Karpas-422 (cell line): ENCODE measurements around the gene BCL2L1. TPM values are rescaled to one million over a fixed set of nuclear protein-coding genes. Genes with fewer than 3 reads are reported as not detected.
A peak's percentile ranks its signal among the peaks of the same experiment; 100 is the strongest.

Source experiments
- DNase-seq: peaks from one replicate; pipeline ENCODE4 v3.0.0-alpha.2; 2015
- H2AFZ ChIP-seq: fragments of 200-600 bp; sonication (generic); 2 replicates; pipeline ENCODE4 v1.6.1; 2014; ENCODE audit warnings: antibody characterized with exemption, low read length, mixed read lengths
- H3K27ac ChIP-seq: fragments of 200-600 bp; sonication (generic); 2 replicates; pipeline ENCODE4 v1.5.1; 2014; ENCODE audit warnings: mild to moderate bottlenecking, low read length, moderate library complexity
- H3K27me3 ChIP-seq: fragments of 200-600 bp; sonication (generic); 2 replicates; pipeline ENCODE4 v1.6.1; 2014; ENCODE audit warnings: low read length, mixed read lengths
- H3K36me3 ChIP-seq: fragments of 200-600 bp; sonication (generic); 2 replicates; pipeline ENCODE4 v1.6.1; 2014; ENCODE audit warnings: low read length, mixed read lengths; ENCODE audit not compliant: insufficient read depth
- H3K4me1 ChIP-seq: fragments of 200-600 bp; sonication (generic); 2 replicates; pipeline ENCODE4 v1.6.1; 2014; ENCODE audit warnings: mild to moderate bottlenecking, low read length, mixed read lengths
- H3K4me2 ChIP-seq: fragments of 200-600 bp; sonication (generic); 2 replicates; pipeline ENCODE4 v1.6.1; 2014; ENCODE audit warnings: low read length, low read depth, mild to moderate bottlenecking; ENCODE audit not compliant: poor library complexity, severe bottlenecking
- H3K4me3 ChIP-seq: fragments of 200-600 bp; sonication (generic); 2 replicates; pipeline ENCODE4 v1.5.1; 2014; ENCODE audit warnings: mild to moderate bottlenecking, antibody characterized with exemption, low read length, mixed read lengths
- H3K79me2 ChIP-seq: fragments of 200-600 bp; sonication (generic); 2 replicates; pipeline ENCODE4 v1.6.1; 2014; ENCODE audit warnings: mild to moderate bottlenecking, low read length, mixed read lengths
- H3K9ac ChIP-seq: fragments of 200-600 bp; sonication (generic); 2 replicates; pipeline ENCODE4 v1.6.0; 2014; ENCODE audit warnings: low read length
- H3K9me2 ChIP-seq: fragments of 200-600 bp; sonication (generic), shearing (Covaris generic); replicated peaks from 2 replicates; pipeline ENCODE4 v1.6.0; 2014; ENCODE audit warnings: mild to moderate bottlenecking, low read length, moderate library complexity; ENCODE audit not compliant: insufficient read depth
- H3K9me3 ChIP-seq: fragments of 300-700, 200-600 bp; sonication (generic); 2 replicates; pipeline ENCODE4 v1.6.1; 2014; ENCODE audit warnings: low read length, mixed read lengths
- H4K20me1 ChIP-seq: fragments of 200-600 bp; sonication (generic); 2 replicates; pipeline ENCODE4 v1.6.1; 2014; ENCODE audit warnings: mild to moderate bottlenecking, antibody characterized with exemption, low read length, low read depth; ENCODE audit not compliant: insufficient read depth
- total RNA-seq: library from RNA; depleted of rRNA; stranded (reverse); fragments of >200 nt; shearing (Covaris generic); gene quantifications from 2 replicates; pipeline ENCODE4 v1.2.3, GENCODE V29; 2014; ENCODE audit warnings: low replicate concordance

Gene BCL2L1
- total RNA-seq, 1 experiment from 2014 or later, result 41.0 TPM

DNA sequence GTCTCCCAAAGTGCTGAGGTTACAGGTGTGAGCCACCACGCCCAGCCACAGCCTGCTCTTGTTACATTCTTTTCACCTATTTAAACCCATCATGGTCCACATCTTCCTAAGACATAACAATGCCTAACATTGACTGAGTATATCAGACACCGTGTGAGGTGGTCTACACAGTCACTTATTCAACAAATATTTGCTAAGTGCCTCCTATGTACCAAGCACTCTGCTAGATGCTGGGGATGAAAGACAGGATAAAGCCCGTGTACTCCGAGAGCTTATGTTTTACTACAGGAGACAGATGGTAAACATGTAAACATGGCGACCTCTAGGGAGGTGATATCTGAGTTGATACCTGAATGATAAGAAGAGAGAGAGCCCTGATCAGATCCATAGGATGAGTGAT lies 12.7 kb downstream of the BCL2L1 start:
- no peak for DNase-seq
- Histone ChIP-seq H3K79me2 (peaks cover 93% of the 10 kb centered on the region), H3K4me3 (no peak overlapping the region), H3K27ac (no peak overlapping the region), H3K9ac (no peak overlapping the region), H3K9me2 (no peaks in the 10 kb centered on the region), H2AFZ (no peak overlapping the region), H3K9me3 (no peaks in the 10 kb centered on the region), H3K4me1 (peaks cover 43% of the 10 kb centered on the region), H3K27me3 (no peaks in the 10 kb centered on the region), H4K20me1 (no peaks in the 10 kb centered on the region), H3K36me3 (peaks cover 25% of the 10 kb centered on the region; the same call in 1 of the 2 replicates), H3K4me2 (no peak overlapping the region)

DNA sequence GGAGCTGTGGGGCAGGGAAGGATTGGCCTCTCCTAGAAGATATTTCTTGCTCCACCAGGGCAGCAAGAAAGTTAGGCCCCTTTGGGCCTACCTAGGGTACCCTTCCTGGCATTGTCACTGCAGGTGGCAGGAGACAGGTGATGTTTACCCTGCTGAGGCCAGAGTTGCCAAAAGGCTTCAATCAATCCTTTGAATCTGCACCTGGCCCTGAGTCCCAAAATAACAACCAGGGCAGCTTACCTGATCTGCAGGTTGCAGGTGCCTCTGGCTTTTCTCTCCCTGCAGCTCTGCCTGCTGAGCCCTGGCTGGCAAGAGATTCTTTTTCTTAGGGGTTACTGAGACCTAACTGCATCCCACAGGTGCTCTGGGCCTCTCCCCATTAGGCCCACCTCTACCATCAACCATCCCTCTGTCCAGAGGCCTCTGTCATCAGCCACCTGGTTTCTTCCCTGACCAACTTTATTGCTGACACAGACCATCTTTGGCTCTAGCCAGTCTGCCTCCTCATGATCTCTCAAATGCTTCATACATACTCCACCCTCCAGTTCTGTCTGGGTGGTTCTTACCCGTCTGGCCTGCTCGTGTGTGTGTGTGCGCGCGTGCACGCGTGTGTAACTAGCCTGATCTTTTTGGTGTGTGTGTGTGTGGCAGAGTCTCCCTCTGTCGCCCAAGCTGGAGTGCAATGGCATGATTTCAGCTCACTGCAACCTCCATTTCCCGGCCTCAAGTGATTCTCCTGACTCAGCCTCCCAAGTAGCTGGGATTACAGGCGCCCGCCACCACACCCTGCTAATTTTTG lies 13.7 kb downstream of the BCL2L1 start:
- Histone ChIP-seq H3K27ac (peak overlapping the region; percentile 12; the same call in 1 of the 2 replicates), H3K9ac (no peak overlapping the region), H3K9me2 (no peaks in the 10 kb centered on the region), H2AFZ (no peak overlapping the region), H3K9me3 (no peaks in the 10 kb centered on the region), H3K4me2 (no peak overlapping the region), H3K4me3 (no peak overlapping the region), H4K20me1 (no peaks in the 10 kb centered on the region), H3K36me3 (peaks cover 27% of the 10 kb centered on the region; the same call in 1 of the 2 replicates), H3K79me2 (peaks cover 93% of the 10 kb centered on the region), H3K4me1 (peaks cover 40% of the 10 kb centered on the region), H3K27me3 (no peaks in the 10 kb centered on the region)
- no peak for DNase-seq

GRCh38 chr20:31707994-31708735 lies 14.5 kb downstream of the BCL2L1 start:
- Histone ChIP-seq H3K4me1 (peaks cover 37% of the 10 kb centered on the region), H3K9me2 (no peaks in the 10 kb centered on the region), H3K9ac (no peak overlapping the region), H3K79me2 (peaks cover 85% of the 10 kb centered on the region), H3K4me2 (no peak overlapping the region), H3K9me3 (no peaks in the 10 kb centered on the region), H4K20me1 (no peaks in the 10 kb centered on the region), H3K36me3 (peaks cover 24% of the 10 kb centered on the region; the same call in 1 of the 2 replicates), H2AFZ (no peak overlapping the region), H3K4me3 (no peak overlapping the region), H3K27ac (no peak overlapping the region), H3K27me3 (no peaks in the 10 kb centered on the region)
- DNase-seq, result no peak

- no peak overlapping the region for H3K4me2 ChIP-seq
- peaks cover 19% of the 10 kb centered on the region; the same call in 1 of the 2 replicates for H3K36me3 ChIP-seq
- H3K4me3 ChIP-seq, result no peak overlapping the region
- H3K4me1 ChIP-seq, result peaks cover 32% of the 10 kb centered on the region
- no peaks in the 10 kb centered on the region for H4K20me1 ChIP-seq
- H3K27me3 ChIP-seq, result no peaks in the 10 kb centered on the region
- H3K9me3 ChIP-seq, result no peaks in the 10 kb centered on the region
- no peak for DNase-seq
- no peak overlapping the region for H3K27ac ChIP-seq
- H3K9me2 ChIP-seq, result no peaks in the 10 kb centered on the region
- peaks cover 76% of the 10 kb centered on the region for H3K79me2 ChIP-seq
- no peak overlapping the region for H2AFZ ChIP-seq
- no peak overlapping the region for H3K9ac ChIP-seq
Observed at GRCh38 chr20:31707258-31707615, 15.4 kb downstream of the BCL2L1 start.

GRCh38 chr20:31706607-31707257 lies 15.9 kb downstream of the BCL2L1 start:
- Histone ChIP-seq H3K9me3 (no peaks in the 10 kb centered on the region), H2AFZ (no peak overlapping the region), H3K79me2 (peaks cover 75% of the 10 kb centered on the region), H3K4me2 (no peak overlapping the region), H3K4me1 (peaks cover 33% of the 10 kb centered on the region), H3K9ac (no peak overlapping the region), H3K36me3 (peaks cover 19% of the 10 kb centered on the region; the same call in 1 of the 2 replicates), H4K20me1 (no peaks in the 10 kb centered on the region), H3K4me3 (no peak overlapping the region), H3K27me3 (no peaks in the 10 kb centered on the region), H3K27ac (peak overlapping the region; percentile 19; the same call in 1 of the 2 replicates), H3K9me2 (no peaks in the 10 kb centered on the region)
- DNase-seq, result no peak

- peak overlapping the region; percentile 19; the same call in 1 of the 2 replicates for H3K27ac ChIP-seq
- H3K9me3 ChIP-seq, result no peaks in the 10 kb centered on the region
- H3K4me2 ChIP-seq, result no peak overlapping the region
- peaks cover 36% of the 10 kb centered on the region for H3K4me1 ChIP-seq
- no peaks in the 10 kb centered on the region for H3K27me3 ChIP-seq
- no peak for DNase-seq
- H3K36me3 ChIP-seq, result peaks cover 19% of the 10 kb centered on the region; the same call in 1 of the 2 replicates
- no peak overlapping the region for H3K4me3 ChIP-seq
- no peaks in the 10 kb centered on the region for H3K9me2 ChIP-seq
- peaks cover 73% of the 10 kb centered on the region for H3K79me2 ChIP-seq
- H3K9ac ChIP-seq, result no peak overlapping the region
- no peaks in the 10 kb centered on the region for H4K20me1 ChIP-seq
- H2AFZ ChIP-seq, result no peak overlapping the region
Observed at GRCh38 chr20:31705598-31706597, 16.8 kb downstream of the BCL2L1 start.

DNA sequence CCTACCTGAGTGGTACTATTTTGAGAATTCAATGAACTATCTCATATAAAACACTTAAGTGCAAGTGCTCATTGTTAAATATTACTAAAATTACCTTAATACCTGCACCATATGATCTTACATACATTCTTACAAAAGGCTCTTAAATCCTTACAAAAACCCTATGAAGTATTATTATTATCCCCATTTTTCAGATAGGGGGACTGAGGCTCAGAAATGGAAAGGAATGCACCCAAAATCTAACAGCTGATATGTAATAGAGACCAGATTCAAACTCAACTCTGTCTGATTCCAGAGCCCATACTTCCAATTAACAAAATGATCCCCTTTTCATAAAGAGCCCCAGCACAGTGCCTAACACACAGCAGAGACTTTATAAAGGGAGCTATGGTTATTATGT lies 17.5 kb downstream of the BCL2L1 start:
- H2AFZ ChIP-seq, result no peak overlapping the region
- H3K9ac ChIP-seq, result no peak overlapping the region
- H3K9me2 ChIP-seq, result no peaks in the 10 kb centered on the region
- H3K9me3 ChIP-seq, result no peaks in the 10 kb centered on the region
- H3K4me2 ChIP-seq, result no peak overlapping the region
- no peak overlapping the region for H3K27ac ChIP-seq
- H3K4me3 ChIP-seq, result no peak overlapping the region
- peaks cover 19% of the 10 kb centered on the region; the same call in 1 of the 2 replicates for H3K36me3 ChIP-seq
- no peaks in the 10 kb centered on the region for H3K27me3 ChIP-seq
- H3K79me2 ChIP-seq, result peaks cover 73% of the 10 kb centered on the region
- H3K4me1 ChIP-seq, result peaks cover 36% of the 10 kb centered on the region
- DNase-seq, result no peak
- H4K20me1 ChIP-seq, result no peaks in the 10 kb centered on the region
